Endothelial cell of umbilical vein (primary cell): ENCODE data around the gene OASL.

ENCODE experiments used
- EZH2 ChIP-seq: IDR thresholded peaks from 2 replicates; pipeline ENCODE4 v1.6.1; 2012; ENCODE audit warnings: borderline replicate concordance, low read depth, mild to moderate bottlenecking, moderate library complexity, low read length, inconsistent platforms; ENCODE audit not compliant: severe bottlenecking
- JUN ChIP-seq: IDR thresholded peaks from 2 replicates; pipeline ENCODE4 v1.6.1; 2011; ENCODE audit warnings: borderline replicate concordance, low read depth; ENCODE audit not compliant: insufficient read length, insufficient read depth
- MYC ChIP-seq: IDR thresholded peaks from one replicate; pipeline ENCODE4 v1.6.1; 2011; ENCODE audit warnings: mild to moderate bottlenecking, low read depth, low read length
- POLR2AphosphoS5 ChIP-seq: IDR thresholded peaks from 2 replicates; pipeline ENCODE4 v1.6.1; 2012; ENCODE audit warnings: low read depth, mild to moderate bottlenecking, control low read depth, low read length, moderate library complexity; ENCODE audit not compliant: insufficient read depth
- TF ChIP-seq, protein P1 (sequence below), 2 donors: IDR thresholded peaks; 1 replicate in 1 of 2; 2 replicates in 1 of 2; pipeline ENCODE4 v1.5.1; 2011; ENCODE audit warnings: low read length in 2 of 2, mild to moderate bottlenecking in 2 of 2, moderate library complexity in 2 of 2, control low read depth in 1 of 2, inconsistent platforms in 1 of 2, low read depth in 1 of 2; ENCODE audit not compliant: insufficient read depth in 1 of 2; ENCODE audit errors: extremely low read depth in 1 of 2

DNA sequence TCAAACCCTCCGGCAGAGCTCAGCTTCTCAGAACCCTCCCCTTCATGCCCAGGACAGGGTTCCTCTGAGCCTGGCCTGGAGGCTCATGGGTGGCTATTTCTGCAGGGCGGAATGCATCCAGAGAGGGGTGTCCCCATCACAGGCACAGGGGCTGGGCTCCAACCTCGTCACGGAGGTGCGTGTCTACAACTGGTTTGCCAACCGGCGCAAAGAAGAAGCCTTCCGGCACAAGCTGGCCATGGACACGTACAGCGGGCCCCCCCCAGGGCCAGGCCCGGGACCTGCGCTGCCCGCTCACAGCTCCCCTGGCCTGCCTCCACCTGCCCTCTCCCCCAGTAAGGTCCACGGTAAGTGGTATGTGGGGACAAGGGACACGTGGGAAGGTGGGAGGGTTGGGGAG is 45.0 kb downstream of the OASL start:
- TF ChIP-seq POLR2AphosphoS5 = no peak
- TF ChIP-seq, protein P1, sequence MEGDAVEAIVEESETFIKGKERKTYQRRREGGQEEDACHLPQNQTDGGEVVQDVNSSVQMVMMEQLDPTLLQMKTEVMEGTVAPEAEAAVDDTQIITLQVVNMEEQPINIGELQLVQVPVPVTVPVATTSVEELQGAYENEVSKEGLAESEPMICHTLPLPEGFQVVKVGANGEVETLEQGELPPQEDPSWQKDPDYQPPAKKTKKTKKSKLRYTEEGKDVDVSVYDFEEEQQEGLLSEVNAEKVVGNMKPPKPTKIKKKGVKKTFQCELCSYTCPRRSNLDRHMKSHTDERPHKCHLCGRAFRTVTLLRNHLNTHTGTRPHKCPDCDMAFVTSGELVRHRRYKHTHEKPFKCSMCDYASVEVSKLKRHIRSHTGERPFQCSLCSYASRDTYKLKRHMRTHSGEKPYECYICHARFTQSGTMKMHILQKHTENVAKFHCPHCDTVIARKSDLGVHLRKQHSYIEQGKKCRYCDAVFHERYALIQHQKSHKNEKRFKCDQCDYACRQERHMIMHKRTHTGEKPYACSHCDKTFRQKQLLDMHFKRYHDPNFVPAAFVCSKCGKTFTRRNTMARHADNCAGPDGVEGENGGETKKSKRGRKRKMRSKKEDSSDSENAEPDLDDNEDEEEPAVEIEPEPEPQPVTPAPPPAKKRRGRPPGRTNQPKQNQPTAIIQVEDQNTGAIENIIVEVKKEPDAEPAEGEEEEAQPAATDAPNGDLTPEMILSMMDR (IDR thresholded peaks at IDR 0.05; ENCODE audit: extremely low read depth in 1 of 2, insufficient read depth in 1 of 2, low read depth in 1 of 2, low read length in 2 of 2) = no peak
- TF ChIP-seq EZH2 = no peak
- no peak for TF ChIP-seq MYC
- TF ChIP-seq JUN = no peak
